GM12875 (cell line): ENCODE results near the gene ASTN2.

Experiments
- H3K4me3 ChIP-seq: one replicate; pipeline ENCODE4 v1.5.1; 2011; ENCODE audit warnings: low read depth, low read length, control low read depth
- TF ChIP-seq, protein P1 (sequence below): IDR thresholded peaks from 2 replicates; pipeline ENCODE4 v1.5.1; 2011; ENCODE audit warnings: low read depth, mild to moderate bottlenecking, control low read depth, inconsistent platforms, low read length, moderate library complexity, borderline replicate concordance; ENCODE audit not compliant: insufficient read depth

Gene ASTN2

DNA sequence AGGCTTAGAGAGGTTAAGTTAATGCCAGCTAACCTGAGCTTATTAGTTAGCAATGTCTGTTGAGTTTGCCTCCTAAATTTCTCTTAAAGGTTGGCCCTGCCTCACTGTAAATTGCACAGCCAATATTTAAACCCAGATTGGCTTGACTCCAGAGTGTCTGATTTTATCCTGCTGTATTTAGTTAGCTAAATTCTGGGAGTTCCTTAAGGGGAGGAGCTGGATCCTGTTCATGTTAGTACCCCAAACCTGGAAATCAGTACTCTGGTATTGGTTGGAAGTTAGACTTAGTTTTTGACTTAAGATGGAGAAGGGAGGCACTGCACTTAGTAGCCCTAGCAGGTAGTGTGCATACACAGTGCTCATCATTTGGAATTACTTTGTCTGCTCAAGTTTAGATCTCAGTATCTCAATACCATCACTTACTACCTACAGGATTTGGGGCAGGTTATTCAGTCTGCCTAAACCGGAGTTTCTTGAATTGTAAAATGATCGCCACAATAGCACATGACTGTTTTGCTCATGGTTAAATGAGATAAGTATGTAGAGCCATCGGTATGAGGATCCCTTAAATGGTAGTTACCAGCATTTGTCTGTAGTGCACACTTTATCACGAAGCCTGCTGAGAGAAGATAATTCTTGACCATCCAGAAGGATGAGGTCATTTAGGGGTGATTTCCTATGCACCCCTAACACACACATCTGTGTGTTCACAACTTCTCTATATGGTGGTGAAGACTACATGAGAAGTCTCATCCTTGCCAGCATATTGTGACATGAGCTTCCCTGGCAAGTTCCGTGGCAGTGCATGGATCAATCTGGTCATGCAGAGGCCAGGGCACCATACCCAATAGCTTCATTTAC lies 992.5 kb downstream of the ASTN2 start:
- TF ChIP-seq, protein P1, sequence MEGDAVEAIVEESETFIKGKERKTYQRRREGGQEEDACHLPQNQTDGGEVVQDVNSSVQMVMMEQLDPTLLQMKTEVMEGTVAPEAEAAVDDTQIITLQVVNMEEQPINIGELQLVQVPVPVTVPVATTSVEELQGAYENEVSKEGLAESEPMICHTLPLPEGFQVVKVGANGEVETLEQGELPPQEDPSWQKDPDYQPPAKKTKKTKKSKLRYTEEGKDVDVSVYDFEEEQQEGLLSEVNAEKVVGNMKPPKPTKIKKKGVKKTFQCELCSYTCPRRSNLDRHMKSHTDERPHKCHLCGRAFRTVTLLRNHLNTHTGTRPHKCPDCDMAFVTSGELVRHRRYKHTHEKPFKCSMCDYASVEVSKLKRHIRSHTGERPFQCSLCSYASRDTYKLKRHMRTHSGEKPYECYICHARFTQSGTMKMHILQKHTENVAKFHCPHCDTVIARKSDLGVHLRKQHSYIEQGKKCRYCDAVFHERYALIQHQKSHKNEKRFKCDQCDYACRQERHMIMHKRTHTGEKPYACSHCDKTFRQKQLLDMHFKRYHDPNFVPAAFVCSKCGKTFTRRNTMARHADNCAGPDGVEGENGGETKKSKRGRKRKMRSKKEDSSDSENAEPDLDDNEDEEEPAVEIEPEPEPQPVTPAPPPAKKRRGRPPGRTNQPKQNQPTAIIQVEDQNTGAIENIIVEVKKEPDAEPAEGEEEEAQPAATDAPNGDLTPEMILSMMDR, result no peak

DNA sequence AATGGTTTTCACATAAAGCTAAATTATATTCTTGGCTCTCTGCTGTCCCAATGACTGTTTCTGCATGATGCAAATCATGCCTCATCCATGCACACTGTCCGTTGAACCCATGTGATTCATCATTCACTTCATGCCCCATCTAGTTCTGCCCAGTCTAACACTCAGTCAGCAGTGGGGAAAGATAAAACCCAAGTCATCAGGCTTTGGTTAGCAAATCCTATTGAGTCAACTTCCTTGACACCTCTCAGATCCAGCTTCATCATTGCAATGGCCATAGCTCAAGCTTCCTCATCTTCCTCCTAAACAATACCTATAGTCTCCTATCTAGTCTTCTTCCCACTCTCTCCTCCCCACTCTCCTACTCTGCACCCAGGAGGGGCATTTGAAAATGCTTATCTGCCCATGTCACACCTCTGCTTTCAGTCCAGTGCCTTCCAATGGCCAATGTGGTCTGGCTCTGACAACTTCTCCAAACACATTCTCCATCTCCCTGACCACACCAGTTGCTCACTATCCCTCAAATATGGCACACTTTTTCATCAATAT lies 993.8 kb downstream of the ASTN2 start:
- H3K4me3 ChIP-seq, result no peak overlapping the region
- TF ChIP-seq, protein P1, result no peak

More for the DNA sequence above, 992.5 kb downstream of the ASTN2 start:
- no peak overlapping the region for H3K4me3 ChIP-seq

DNA sequence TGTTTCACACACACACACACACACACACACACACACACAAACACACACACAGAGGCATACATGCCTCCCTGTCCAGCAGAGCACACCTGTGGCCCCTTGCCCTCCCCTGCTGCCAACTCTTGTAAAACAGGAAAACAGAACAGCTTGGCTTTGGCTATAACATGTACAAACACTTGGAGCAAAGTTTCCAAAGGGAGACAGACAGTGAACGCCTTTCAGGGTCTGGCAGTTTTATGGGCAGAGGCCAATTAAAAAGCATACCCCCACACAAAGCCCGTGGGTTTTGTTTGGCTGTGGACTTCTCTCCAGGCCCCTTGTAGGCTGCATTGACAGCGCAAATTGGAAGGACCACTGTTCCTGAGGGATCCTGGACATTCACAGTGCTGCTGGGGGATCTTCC lies 995.7 kb downstream of the ASTN2 start:
- TF ChIP-seq, protein P1, result no peak
- no peak overlapping the region for H3K4me3 ChIP-seq

DNA sequence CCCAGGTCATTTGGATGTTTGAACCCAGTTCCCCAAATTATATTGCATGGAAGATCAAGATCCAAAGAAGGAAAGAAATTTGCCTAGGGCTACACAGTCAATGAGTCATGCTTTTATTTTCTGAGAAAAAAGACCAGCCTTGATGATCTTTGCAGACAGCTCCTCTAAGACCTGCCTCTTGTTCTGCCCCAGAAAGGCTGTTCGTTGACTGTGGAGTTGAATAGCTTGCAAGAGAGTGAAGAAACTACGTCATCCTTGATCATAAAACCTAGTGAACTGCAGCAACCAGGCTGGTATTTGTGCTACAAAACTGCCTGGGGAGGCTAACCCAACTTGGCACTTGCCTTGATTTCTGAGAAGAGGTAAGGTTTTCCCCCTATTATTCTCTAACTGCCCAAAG lies 997.4 kb downstream of the ASTN2 start:
- no peak overlapping the region for H3K4me3 ChIP-seq
- TF ChIP-seq, protein P1, result no peak

DNA sequence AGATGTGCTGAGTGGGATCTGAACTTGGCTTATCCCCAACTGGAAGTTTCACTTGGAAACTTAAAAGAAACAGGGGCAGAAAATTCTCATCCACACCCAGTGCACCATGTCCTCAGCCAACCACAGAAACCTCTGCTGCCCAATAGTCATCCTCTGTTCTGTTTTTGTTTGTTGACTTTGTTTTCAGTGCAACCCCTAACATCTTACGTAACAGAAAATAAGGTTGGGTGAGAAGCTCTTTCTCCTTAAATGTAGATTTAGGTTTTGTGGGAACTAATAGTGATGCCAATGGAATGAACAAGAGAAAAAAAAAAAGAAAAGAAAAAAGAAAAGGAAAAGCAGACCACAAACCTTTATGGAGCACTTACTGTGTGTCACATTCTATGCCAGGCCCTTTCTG lies 998.4 kb downstream of the ASTN2 start:
- TF ChIP-seq, protein P1, result no peak
- H3K4me3 ChIP-seq, result no peak overlapping the region

DNA sequence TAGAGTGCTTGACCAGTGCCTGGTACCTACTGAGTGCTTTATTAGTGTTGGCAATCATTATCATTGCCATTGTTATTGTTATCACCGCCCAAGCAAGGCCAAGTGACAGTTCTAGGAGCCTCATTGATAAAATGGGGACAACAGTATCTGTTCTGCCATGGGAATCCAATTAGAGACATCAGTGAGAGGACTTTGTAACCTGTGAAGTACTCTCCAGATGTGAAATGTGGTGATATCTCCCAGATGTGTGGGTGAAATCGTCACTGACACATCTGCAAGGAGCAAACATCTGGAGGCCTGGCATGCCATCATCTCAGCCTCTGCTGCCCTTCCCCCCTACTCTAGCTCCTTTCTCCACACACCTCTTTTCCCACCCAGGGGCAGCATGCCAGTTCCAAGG lies 1000.5 kb downstream of the ASTN2 start:
- TF ChIP-seq, protein P1, result no peak
- H3K4me3 ChIP-seq, result no peak overlapping the region

DNA sequence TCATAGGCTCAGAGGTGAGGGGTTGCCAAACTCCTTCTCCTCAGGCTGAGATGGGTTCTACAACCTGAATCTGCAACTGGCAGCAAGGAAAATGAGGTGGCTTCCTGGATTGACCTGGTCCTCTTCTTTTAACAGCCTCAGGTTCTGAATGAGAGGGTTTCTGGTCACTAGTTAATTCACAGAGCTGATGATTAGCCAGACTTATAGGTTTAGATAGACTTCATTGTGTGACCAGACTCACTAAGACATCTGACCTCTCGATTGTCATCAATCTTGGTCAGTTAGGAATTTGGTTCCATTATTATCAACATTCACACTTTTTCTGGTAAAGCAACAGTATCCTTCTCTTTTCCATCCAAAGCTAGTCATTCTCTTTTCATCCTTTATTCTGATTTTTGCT lies 1003.4 kb downstream of the ASTN2 start:
- H3K4me3 ChIP-seq, result no peak overlapping the region
- TF ChIP-seq, protein P1, result no peak
